GM19395 (cell line): ENCODE data around the gene ZNF19.

Experiments
- ATAC-seq: cut with Tn5 transposase; IDR thresholded peaks from one replicate; pipeline ENCODE4 v1.9.1; 2021; ENCODE audit warnings: mild to moderate bottlenecking, moderate library complexity; ENCODE audit not compliant: unreplicated experiment

Gene ZNF19

DNA sequence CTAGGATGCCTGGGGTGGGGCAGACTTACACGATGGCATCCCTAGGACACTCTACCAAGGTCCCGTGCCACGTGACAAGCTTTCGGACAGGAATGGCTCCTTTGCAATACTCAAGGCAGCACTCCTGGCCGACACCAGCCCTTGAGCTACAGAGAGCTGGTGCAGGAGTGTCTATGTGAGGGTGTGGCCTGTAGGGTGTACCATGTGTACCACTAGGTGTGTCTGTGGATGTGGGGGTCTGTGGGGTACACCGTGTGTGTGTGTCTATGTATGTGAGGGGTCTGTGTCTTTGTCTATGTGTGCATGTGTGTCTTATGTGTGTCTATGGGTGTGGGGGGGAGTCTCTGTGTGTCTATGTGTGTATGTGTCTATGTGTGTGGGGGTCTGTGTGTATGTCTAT is 45.4 kb downstream of the ZNF19 start:
- ATAC-seq, result no peak

- no peak for ATAC-seq
Measured at GRCh38 chr16:71442051-71442440, 47.1 kb downstream of the ZNF19 start, which contains the start of gene TLE7. TSS of gene TLE7 (minus strand) at chr16:71442054. CDS start at chr16:71433324, 8,730 bp downstream.

DNA sequence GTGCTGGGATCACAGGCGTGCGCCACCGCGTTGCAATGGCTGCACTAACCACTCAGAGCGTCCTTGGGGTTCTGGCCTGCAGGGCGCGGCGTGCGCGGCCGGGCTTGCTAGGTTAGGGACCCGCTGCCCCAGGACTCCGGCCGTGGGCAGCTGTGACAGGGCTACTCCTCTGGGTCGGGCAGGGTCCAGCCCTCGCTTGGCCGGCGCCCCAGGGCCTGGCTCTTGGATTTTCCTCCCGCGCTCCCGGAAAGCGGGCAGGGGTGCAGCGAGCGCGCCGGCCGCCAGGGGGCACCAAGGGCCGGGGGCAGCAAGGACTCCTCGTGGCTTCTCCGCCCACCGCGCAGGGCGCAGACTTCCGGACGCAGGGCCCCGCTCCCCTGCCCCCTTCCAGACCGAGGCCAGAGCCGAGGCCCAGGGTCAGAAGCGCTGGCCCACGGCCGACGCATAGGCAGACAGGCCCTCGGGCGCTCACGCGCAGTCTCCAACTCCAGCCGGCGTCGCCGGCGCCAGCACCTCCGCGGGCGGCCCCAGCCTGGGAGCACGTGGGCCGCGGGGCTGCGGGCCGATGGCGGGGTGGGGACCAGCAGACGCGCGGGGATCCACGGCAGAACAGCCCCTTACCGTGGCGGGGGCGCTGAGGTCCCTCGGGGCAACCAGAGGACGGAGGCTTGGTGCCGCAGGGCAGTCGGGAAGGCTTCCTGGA is 47.6 kb downstream of the ZNF19 start:
- ATAC-seq, result no peak

- ATAC-seq, result no peak
Measured at GRCh38 chr16:71440669-71441347, 48.3 kb downstream of the ZNF19 start.

- ATAC-seq, result no peak
Measured at GRCh38 chr16:71439523-71439922, 49.6 kb downstream of the ZNF19 start.

DNA sequence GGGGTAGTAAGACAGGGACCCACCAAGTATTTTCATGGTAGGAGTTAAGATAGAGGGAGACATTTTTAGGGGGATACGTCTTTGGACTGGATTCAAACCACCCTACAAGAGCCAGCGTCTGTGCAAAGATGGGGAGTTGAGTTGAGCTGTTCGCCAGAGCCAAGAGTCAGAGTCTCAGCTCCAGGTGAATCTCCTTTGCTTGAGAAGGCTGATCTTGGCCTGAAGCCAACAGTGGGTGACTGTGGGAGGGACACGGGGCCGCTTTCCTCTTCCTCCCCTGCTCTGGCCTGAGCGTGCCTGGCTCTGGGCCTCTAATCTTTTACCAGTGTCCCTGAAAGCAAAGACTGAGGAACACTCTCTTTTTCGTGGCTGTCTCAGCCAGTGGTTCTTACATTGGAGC is 52.7 kb downstream of the ZNF19 start:
- no peak for ATAC-seq

- no peak for ATAC-seq
Measured at GRCh38 chr16:71432906-71433305, 56.2 kb downstream of the ZNF19 start.

DNA sequence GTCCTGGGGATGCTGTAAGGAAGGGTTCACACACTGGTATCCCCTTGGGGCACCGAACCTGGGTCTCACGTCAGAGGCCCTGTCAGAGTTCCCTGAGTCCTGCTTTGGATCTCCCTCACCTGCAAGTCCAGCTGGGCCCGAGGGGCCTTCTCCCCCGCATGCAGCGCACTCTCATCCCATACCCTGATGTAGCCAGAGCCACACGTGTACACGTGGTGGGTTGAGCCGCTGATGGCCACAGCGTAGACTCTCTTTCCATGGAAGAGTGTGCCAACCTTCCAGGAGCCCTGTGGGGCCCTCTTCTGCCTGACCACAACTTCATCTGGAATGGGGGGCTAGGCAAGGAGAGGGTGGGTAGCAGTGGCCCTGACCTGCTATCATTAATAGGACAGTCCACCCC is 57.1 kb downstream of the ZNF19 start:
- no peak for ATAC-seq

GRCh38 chr16:71431176-71431575 is 57.9 kb downstream of the ZNF19 start:
- no peak for ATAC-seq

DNA sequence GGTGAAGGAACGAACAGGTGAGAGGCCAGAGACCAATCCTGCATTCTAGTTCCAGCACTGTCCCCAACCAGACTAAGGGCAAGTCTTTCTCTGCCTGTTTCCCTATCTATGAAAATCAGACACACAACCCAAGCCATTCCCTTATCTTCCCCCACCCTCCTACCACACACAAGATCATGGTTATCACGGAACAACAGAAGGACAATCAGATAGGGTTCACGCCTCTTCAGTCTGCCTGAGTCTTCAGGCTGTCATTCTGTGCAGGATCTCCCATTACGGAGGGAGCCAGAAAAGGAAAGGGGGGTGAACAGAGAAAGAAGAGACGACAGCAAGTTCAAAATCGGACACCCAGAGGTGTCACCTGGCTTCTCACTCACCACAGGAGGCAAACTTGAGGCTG is 58.4 kb downstream of the ZNF19 start:
- ATAC-seq, result no peak

DNA sequence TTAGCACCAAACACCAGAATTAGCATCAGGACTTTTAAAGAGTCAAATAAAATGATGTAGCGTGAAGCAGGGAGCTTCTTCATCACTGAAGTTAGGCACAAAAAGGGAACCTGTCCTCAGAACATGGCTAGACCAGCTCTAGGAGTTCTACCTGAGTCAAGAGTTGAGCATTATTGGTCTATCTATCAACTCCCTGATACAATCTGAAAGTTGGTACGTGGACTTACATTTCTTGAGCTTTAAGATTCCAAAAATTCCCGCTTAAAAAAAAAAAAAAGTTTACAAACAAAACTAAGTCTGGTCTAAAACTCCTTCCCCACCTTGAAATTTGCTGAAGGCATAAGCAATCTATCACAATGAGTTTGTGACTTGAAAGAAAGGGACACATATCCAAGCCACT is 59.5 kb downstream of the ZNF19 start:
- ATAC-seq, result no peak

- ATAC-seq, result no peak
Measured at GRCh38 chr16:71428883-71429282, 60.2 kb downstream of the ZNF19 start.

GRCh38 chr16:71428385-71428784 is 60.7 kb downstream of the ZNF19 start:
- ATAC-seq, result no peak

GRCh38 chr16:71426880-71427615 is 62.1 kb downstream of the ZNF19 start:
- ATAC-seq, result no peak

- ATAC-seq, result peak; percentile 70
Measured at GRCh38 chr16:71426069-71426879, 62.9 kb downstream of the ZNF19 start.

GRCh38 chr16:71425746-71426068 is 63.4 kb downstream of the ZNF19 start:
- no peak for ATAC-seq

DNA sequence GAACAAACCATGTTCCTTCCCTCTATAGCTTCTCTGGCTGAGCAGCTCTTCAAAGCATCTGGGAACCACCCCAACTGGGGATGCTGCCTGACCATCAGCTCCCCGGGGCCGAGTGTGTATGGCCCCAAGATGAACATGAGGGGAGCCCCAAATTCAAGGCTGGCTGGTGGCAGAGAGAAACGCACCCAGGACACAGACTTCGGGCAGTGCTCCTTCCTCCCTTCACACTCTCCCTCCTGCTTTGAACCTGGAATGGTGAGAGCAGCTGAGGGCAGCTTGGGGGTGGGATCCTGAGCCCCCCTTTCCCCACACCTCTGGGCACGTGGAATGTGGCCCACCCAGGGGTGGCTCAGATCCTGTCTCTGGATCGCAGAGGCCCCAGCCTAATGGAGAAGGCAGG is 64.5 kb downstream of the ZNF19 start:
- ATAC-seq, result no peak

DNA sequence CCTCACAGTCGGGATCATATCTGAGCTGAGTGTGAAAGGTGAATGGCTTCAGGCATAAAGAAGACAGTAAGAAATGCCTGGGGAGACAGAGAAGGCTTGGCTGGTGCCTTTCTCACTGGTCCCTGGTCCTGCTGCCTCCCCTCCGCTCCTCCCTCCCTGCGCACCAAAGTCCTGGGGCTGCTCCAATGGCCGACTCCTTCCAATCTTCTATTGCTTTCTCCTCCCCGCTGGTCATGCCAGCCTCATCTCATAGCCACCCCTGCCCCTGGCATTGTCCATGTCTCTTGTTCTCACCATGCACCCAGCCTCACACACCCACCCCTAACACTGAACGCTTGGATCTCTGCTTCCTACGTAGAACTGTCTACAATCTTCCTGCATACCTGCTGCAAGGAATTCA is 65.3 kb downstream of the ZNF19 start:
- no peak for ATAC-seq
